Measurements from ENCODE around the gene MYOZ3.

Gene MYOZ3

GRCh38 chr5:150661086-150661485 is at the start of gene MYOZ3:
TSS of gene MYOZ3 (plus strand) at chr5:150661251. CDS start at chr5:150662942, 1,691 bp downstream.
- DNase-seq (ENCODE audit: low read depth in 2 of 2) = no peak

GRCh38 chr5:150612405-150612804 is 48.6 kb upstream of the MYOZ3 start:
- DNase-seq (ENCODE audit: low read depth in 2 of 2) = no peak

- DNase-seq (ENCODE audit: low read depth in 2 of 2) = no peak
These were observed 48.0 kb upstream of the MYOZ3 start for GRCh38 chr5:150612905-150613670.

- no peak for DNase-seq (ENCODE audit: low read depth in 2 of 2)
These were observed 46.9 kb upstream of the MYOZ3 start for GRCh38 chr5:150613991-150614660.

- DNase-seq (ENCODE audit: low read depth in 2 of 2) = no peak
These were observed 46.4 kb upstream of the MYOZ3 start for GRCh38 chr5:150614661-150615060.

GRCh38 chr5:150615141-150615699 is 45.8 kb upstream of the MYOZ3 start:
- no peak for DNase-seq (ENCODE audit: low read depth in 2 of 2)

GRCh38 chr5:150616024-150616470 is 45.0 kb upstream of the MYOZ3 start:
- no peak for DNase-seq (ENCODE audit: low read depth in 2 of 2)

GRCh38 chr5:150616506-150616905 is 44.5 kb upstream of the MYOZ3 start:
- DNase-seq (ENCODE audit: low read depth in 2 of 2) = no peak

- DNase-seq (ENCODE audit: low read depth in 2 of 2) = no peak
These were observed 42.9 kb upstream of the MYOZ3 start for GRCh38 chr5:150618163-150618562.

GRCh38 chr5:150618588-150619281 is 42.3 kb upstream of the MYOZ3 start:
- DNase-seq (ENCODE audit: low read depth in 2 of 2) = no peak

- DNase-seq (ENCODE audit: low read depth in 2 of 2) = no peak
These were observed 41.5 kb upstream of the MYOZ3 start for GRCh38 chr5:150619359-150620230.

GRCh38 chr5:150621301-150621700 is 39.8 kb upstream of the MYOZ3 start:
- no peak for DNase-seq (ENCODE audit: low read depth in 2 of 2)

- DNase-seq (ENCODE audit: low read depth in 2 of 2) = no peak
These were observed 38.9 kb upstream of the MYOZ3 start for GRCh38 chr5:150622157-150622556.

GRCh38 chr5:150623152-150623877 is 37.7 kb upstream of the MYOZ3 start:
- DNase-seq (ENCODE audit: low read depth in 2 of 2) = no peak

GRCh38 chr5:150623878-150624216 is 37.2 kb upstream of the MYOZ3 start:
- no peak for DNase-seq (ENCODE audit: low read depth in 2 of 2)

- DNase-seq (ENCODE audit: low read depth in 2 of 2) = peak in 1 of 2 donors; percentile 15
These were observed 36.5 kb upstream of the MYOZ3 start for GRCh38 chr5:150624334-150625163.

- DNase-seq (ENCODE audit: low read depth in 2 of 2) = no peak
These were observed 35.9 kb upstream of the MYOZ3 start for GRCh38 chr5:150625164-150625535.

GRCh38 chr5:150625831-150626746 is 35.0 kb upstream of the MYOZ3 start:
- no peak for DNase-seq (ENCODE audit: low read depth in 2 of 2)

GRCh38 chr5:150626853-150627276 is 34.2 kb upstream of the MYOZ3 start:
- no peak for DNase-seq (ENCODE audit: low read depth in 2 of 2)
